ENCODE data around the gene SPATA22. TPM values are rescaled to one million over a fixed set of nuclear protein-coding genes. Genes with fewer than 3 reads are reported as not detected.
"Not testable (repeated sequence)": the region's sequence is repeated elsewhere in the genome, so short reads cannot be mapped to it uniquely, and the experiment has no call there.

The SPATA22 gene
- 1 to 10 TPM in 2 of 4 donors, under 1 TPM in 2; 0.39 to 2.7 (median 1.2) TPM for total RNA-seq

GRCh38 chr17:3471599-3471998, at the start of gene SPATA22:
SPATA22 (minus strand) TSS chr17:3471819; CDS start chr17:3469325, 2,494 bp downstream.
- Histone ChIP-seq H3K36me3 (no peaks in the 10 kb centered on the region), H3K4me1 (peaks cover 5 to 22% (median 13%) of the 10 kb centered on the region in 4 donors), H3K9me3 (no peaks in the 10 kb centered on the region), H3K27ac (peak within 1 kb of the TSS in 1 of 4 donors; percentile 93), H3K4me3 (no peak within 1 kb of the TSS), H3K27me3 (no peaks in the 10 kb centered on the region)
- TF ChIP-seq POLR2A (IDR thresholded peaks at IDR 0.05) (no peak), EP300 (IDR thresholded peaks at IDR 0.05) (no peak), CTCF (IDR thresholded peaks at IDR 0.05) (no peak)
- no peak for DNase-seq (ENCODE audit: low spot score in 2 of 2)
- WGBS, 2 donors = 96% methylated on average over 38 of the region's 38 CpGs

- H3K9me3 ChIP-seq; H3K4me1 ChIP-seq; DNase-seq (ENCODE audit: low spot score in 2 of 2); H3K27me3 ChIP-seq; H3K4me3 ChIP-seq; H3K27ac ChIP-seq: not testable (repeated sequence)
- H3K36me3 ChIP-seq = peaks cover 0 to 53% (median 0%) of the 10 kb centered on the region in 3 donors
- 85 to 93% methylated on average over 4 of the region's 4 CpGs for WGBS, 2 donors
Measured at GRCh38 chr17:3519472-3519871, 47.9 kb upstream of the SPATA22 start.

GRCh38 chr17:3514873-3515272, 43.3 kb upstream of the SPATA22 start:
- Histone ChIP-seq H3K27ac (peak overlapping the region in 3 of 4 donors; percentile 86 to 93 (median 89)), H3K27me3 (no peaks in the 10 kb centered on the region), H3K36me3 (peaks cover 0 to 40% (median 0%) of the 10 kb centered on the region in 3 donors), H3K4me3 (no peak overlapping the region), H3K9me3 (no peaks in the 10 kb centered on the region), H3K4me1 (peaks cover 0 to 35% (median 18%) of the 10 kb centered on the region in 4 donors)
- 66 to 86% methylated on average over 9 of the region's 9 CpGs for WGBS, 2 donors
- no peak for TF ChIP-seq POLR2A (IDR thresholded peaks at IDR 0.05)
- TF ChIP-seq CTCF (IDR thresholded peaks at IDR 0.05) = no peak
- no peak for TF ChIP-seq EP300 (IDR thresholded peaks at IDR 0.05)
- DNase-seq (ENCODE audit: low spot score in 2 of 2) = no peak

- WGBS, 2 donors = 91 to 93% methylated on average over 11 of the region's 11 CpGs
- DNase-seq (ENCODE audit: low spot score in 2 of 2); H3K27me3 ChIP-seq; H3K4me3 ChIP-seq; H3K9me3 ChIP-seq: not testable (repeated sequence)
- H3K27ac ChIP-seq = peak overlapping the region in 3 of 4 donors; percentile 86 to 93 (median 89)
- peaks cover 0 to 38% (median 0%) of the 10 kb centered on the region in 3 donors for H3K36me3 ChIP-seq
- H3K4me1 ChIP-seq = peaks cover 0 to 35% (median 18%) of the 10 kb centered on the region in 4 donors
Measured at GRCh38 chr17:3514167-3514566, 42.5 kb upstream of the SPATA22 start.

GRCh38 chr17:3513305-3514035, 41.9 kb upstream of the SPATA22 start:
- 63 to 66% methylated on average over 23 of the region's 23 CpGs for WGBS, 2 donors
- Histone ChIP-seq H3K27ac (peak overlapping the region; percentile 78 to 93 (median 88)), H3K27me3 (no peaks in the 10 kb centered on the region), H3K9me3 (no peaks in the 10 kb centered on the region), H3K36me3 (peaks cover 0 to 32% (median 0%) of the 10 kb centered on the region in 3 donors), H3K4me3 (peak overlapping the region in 2 of 4 donors; percentile 7 to 8), H3K4me1 (peaks cover 0 to 35% (median 18%) of the 10 kb centered on the region in 4 donors)
- TF ChIP-seq CTCF (IDR thresholded peaks at IDR 0.05) (no peak), EP300 (IDR thresholded peaks at IDR 0.05) (no peak)
- DNase-seq (ENCODE audit: low spot score in 2 of 2) = no peak

- peak overlapping the region in 2 of 4 donors; percentile 7 to 8 for H3K4me3 ChIP-seq
- peak in 1 of 2 donors; percentile 26 for TF ChIP-seq POLR2A (IDR thresholded peaks at IDR 0.05)
- TF ChIP-seq EP300 (IDR thresholded peaks at IDR 0.05) = peak; percentile 28 to 87
- TF ChIP-seq CTCF (IDR thresholded peaks at IDR 0.05) = no peak
- WGBS, 2 donors = 22 to 31% methylated on average over 20 of the region's 20 CpGs
- DNase-seq (ENCODE audit: low spot score in 2 of 2) = peak; percentile 66 to 78
- no peaks in the 10 kb centered on the region for H3K27me3 ChIP-seq
- H3K27ac ChIP-seq = peak overlapping the region; percentile 78 to 93 (median 88)
- peaks cover 0 to 35% (median 18%) of the 10 kb centered on the region in 4 donors for H3K4me1 ChIP-seq
- peaks cover 0 to 26% (median 0%) of the 10 kb centered on the region in 3 donors for H3K36me3 ChIP-seq
- H3K9me3 ChIP-seq = no peaks in the 10 kb centered on the region
Measured at GRCh38 chr17:3512505-3513171, 41.0 kb upstream of the SPATA22 start.
